ENCODE measurements around the gene SGMS1. TPM values are rescaled to one million over a fixed set of nuclear protein-coding genes. Genes with fewer than 3 reads are reported as not detected.
A peak's percentile ranks its signal among the peaks of the same experiment; 100 is the strongest.
"Not testable (repeated sequence)": the region's sequence is repeated elsewhere in the genome, so short reads cannot be mapped to it uniquely, and the experiment has no call there.

The SGMS1 gene
- polyA plus RNA-seq (2013, experiment 1 of 2), result 3.8 TPM
- 3.9 TPM for polyA plus RNA-seq (2013, experiment 2 of 2)

GRCh38 chr10:50623663-50624412 lies at the start of gene SGMS1:
SGMS1 (minus strand) TSS chr10:50623956; CDS start chr10:50344114, 279,842 bp downstream.
- H3K36me3 ChIP-seq (replicated peaks in 1 of 2; ENCODE audit: control insufficient read depth in 2 of 2, insufficient read depth in 2 of 2, low read length in 2 of 2), result no peaks in the 10 kb centered on the region
- peak within 1 kb of the TSS; percentile 92 for H2BK5ac ChIP-seq (ENCODE audit: low read length)
- H3K4me1 ChIP-seq (ENCODE audit: control insufficient read depth in 2 of 2, insufficient read depth in 1 of 2, low read depth in 1 of 2, low read length in 2 of 2), result peaks cover 2 to 6% of the 10 kb centered on the region in 2 donors
- no CpG with 5 or more reads among the region's 74 CpGs for WGBS, 2 donors (ENCODE audit: extremely low coverage in 2 of 2, insufficient read length in 2 of 2, insufficient replicate concordance in 1 of 2)
- peak within 1 kb of the TSS; percentile 99 for H3K27ac ChIP-seq (replicated peaks; ENCODE audit: low read length)
- peak within 1 kb of the TSS; percentile 96 for H3K9ac ChIP-seq (ENCODE audit: low read depth, low read length, poor library complexity)
- H2BK15ac ChIP-seq (ENCODE audit: low read length), result peak within 1 kb of the TSS; percentile 81
- H3K4me2 ChIP-seq (ENCODE audit: insufficient read depth, low read length, poor library complexity, severe bottlenecking), result peak within 1 kb of the TSS; percentile 93
- peak within 1 kb of the TSS; percentile 100 for H2AFZ ChIP-seq (ENCODE audit: low read length)
- peak within 1 kb of the TSS; percentile 98 for H2BK120ac ChIP-seq (ENCODE audit: low read depth, low read length)
- H4K8ac ChIP-seq (ENCODE audit: low read depth, low read length), result no peak within 1 kb of the TSS
- no peaks in the 10 kb centered on the region for H3K79me1 ChIP-seq (ENCODE audit: low read depth, low read length)
- peak within 1 kb of the TSS; percentile 93 for H3K4ac ChIP-seq (ENCODE audit: low read length)
- H3K18ac ChIP-seq (ENCODE audit: low read length), result peak within 1 kb of the TSS; percentile 100
- peak within 1 kb of the TSS; percentile 99 for H3K23ac ChIP-seq (ENCODE audit: low read depth, low read length, poor library complexity)
- H3K27me3 ChIP-seq (ENCODE audit: control insufficient read depth in 3 of 3, insufficient read depth in 3 of 3, low read depth in 1 of 3, low read length in 3 of 3), result peaks cover 0 to 3% (median 0%) of the 10 kb centered on the region in 3 experiments
- peak; percentile 85 for DNase-seq (ENCODE audit: low spot score)
- no peak within 1 kb of the TSS for H4K91ac ChIP-seq (ENCODE audit: low read depth, low read length, poor library complexity)
- H2AK5ac ChIP-seq (ENCODE audit: low read depth, low read length), result no peak within 1 kb of the TSS
- no peaks in the 10 kb centered on the region for H3K9me3 ChIP-seq (replicated peaks in 1 of 2; ENCODE audit: control insufficient read depth in 2 of 2, insufficient read depth in 1 of 2, low read depth in 1 of 2, low read length in 2 of 2)
- peak within 1 kb of the TSS; percentile 88 for H2BK12ac ChIP-seq (ENCODE audit: low read length)
- peak within 1 kb of the TSS; percentile 97 for H3K4me3 ChIP-seq (ENCODE audit: low read length in 2 of 2)
- peak within 1 kb of the TSS; percentile 97 for H3K14ac ChIP-seq (ENCODE audit: low read length)

GRCh38 chr10:50672152-50672551 lies 48.4 kb upstream of the SGMS1 start:
- not testable (repeated sequence) for H4K8ac ChIP-seq (ENCODE audit: low read depth, low read length); H3K23ac ChIP-seq (ENCODE audit: low read depth, low read length, poor library complexity); H3K4me2 ChIP-seq (ENCODE audit: insufficient read depth, low read length, poor library complexity, severe bottlenecking); H3K36me3 ChIP-seq (replicated peaks in 1 of 2; ENCODE audit: control insufficient read depth in 2 of 2, insufficient read depth in 2 of 2, low read length in 2 of 2); H2BK12ac ChIP-seq (ENCODE audit: low read length); H3K79me1 ChIP-seq (ENCODE audit: low read depth, low read length); H3K14ac ChIP-seq (ENCODE audit: low read length); H3K4ac ChIP-seq (ENCODE audit: low read length); DNase-seq (ENCODE audit: low spot score); H3K27me3 ChIP-seq (ENCODE audit: control insufficient read depth in 3 of 3, insufficient read depth in 3 of 3, low read depth in 1 of 3, low read length in 3 of 3); H3K9me3 ChIP-seq (replicated peaks in 1 of 2; ENCODE audit: control insufficient read depth in 2 of 2, insufficient read depth in 1 of 2, low read depth in 1 of 2, low read length in 2 of 2); H2BK15ac ChIP-seq (ENCODE audit: low read length); H2BK120ac ChIP-seq (ENCODE audit: low read depth, low read length); H3K4me1 ChIP-seq (ENCODE audit: control insufficient read depth in 2 of 2, insufficient read depth in 1 of 2, low read depth in 1 of 2, low read length in 2 of 2); H3K4me3 ChIP-seq (ENCODE audit: low read length in 2 of 2); H2BK5ac ChIP-seq (ENCODE audit: low read length); H4K91ac ChIP-seq (ENCODE audit: low read depth, low read length, poor library complexity); H3K27ac ChIP-seq (replicated peaks; ENCODE audit: low read length); H3K18ac ChIP-seq (ENCODE audit: low read length); H2AK5ac ChIP-seq (ENCODE audit: low read depth, low read length); H3K9ac ChIP-seq (ENCODE audit: low read depth, low read length, poor library complexity)
- WGBS, 2 donors (ENCODE audit: extremely low coverage in 2 of 2, insufficient read length in 2 of 2, insufficient replicate concordance in 1 of 2), result no CpG with 5 or more reads among the region's 1 CpG
- peak overlapping the region; percentile 40 for H2AFZ ChIP-seq (ENCODE audit: low read length)

- not testable (repeated sequence) for H2BK5ac ChIP-seq (ENCODE audit: low read length); H3K4me2 ChIP-seq (ENCODE audit: insufficient read depth, low read length, poor library complexity, severe bottlenecking); H3K27ac ChIP-seq (replicated peaks; ENCODE audit: low read length); H3K9me3 ChIP-seq (replicated peaks in 1 of 2; ENCODE audit: control insufficient read depth in 2 of 2, insufficient read depth in 1 of 2, low read depth in 1 of 2, low read length in 2 of 2); H3K4me3 ChIP-seq (ENCODE audit: low read length in 2 of 2); DNase-seq (ENCODE audit: low spot score); H3K23ac ChIP-seq (ENCODE audit: low read depth, low read length, poor library complexity); H4K8ac ChIP-seq (ENCODE audit: low read depth, low read length); H3K4me1 ChIP-seq (ENCODE audit: control insufficient read depth in 2 of 2, insufficient read depth in 1 of 2, low read depth in 1 of 2, low read length in 2 of 2); H3K36me3 ChIP-seq (replicated peaks in 1 of 2; ENCODE audit: control insufficient read depth in 2 of 2, insufficient read depth in 2 of 2, low read length in 2 of 2); H4K91ac ChIP-seq (ENCODE audit: low read depth, low read length, poor library complexity); H2BK12ac ChIP-seq (ENCODE audit: low read length); H3K27me3 ChIP-seq (ENCODE audit: control insufficient read depth in 3 of 3, insufficient read depth in 3 of 3, low read depth in 1 of 3, low read length in 3 of 3); H2AK5ac ChIP-seq (ENCODE audit: low read depth, low read length); H3K14ac ChIP-seq (ENCODE audit: low read length); H3K18ac ChIP-seq (ENCODE audit: low read length); H2BK15ac ChIP-seq (ENCODE audit: low read length); H2AFZ ChIP-seq (ENCODE audit: low read length); H3K9ac ChIP-seq (ENCODE audit: low read depth, low read length, poor library complexity); H3K79me1 ChIP-seq (ENCODE audit: low read depth, low read length); H3K4ac ChIP-seq (ENCODE audit: low read length); H2BK120ac ChIP-seq (ENCODE audit: low read depth, low read length)
- WGBS, 2 donors (ENCODE audit: extremely low coverage in 2 of 2, insufficient read length in 2 of 2, insufficient replicate concordance in 1 of 2), result no CpG with 5 or more reads among the region's 2 CpGs
Observed at GRCh38 chr10:50671645-50672044, 47.9 kb upstream of the SGMS1 start.

- not testable (repeated sequence) for H4K8ac ChIP-seq (ENCODE audit: low read depth, low read length); H3K4me1 ChIP-seq (ENCODE audit: control insufficient read depth in 2 of 2, insufficient read depth in 1 of 2, low read depth in 1 of 2, low read length in 2 of 2); H3K9me3 ChIP-seq (replicated peaks in 1 of 2; ENCODE audit: control insufficient read depth in 2 of 2, insufficient read depth in 1 of 2, low read depth in 1 of 2, low read length in 2 of 2); H3K9ac ChIP-seq (ENCODE audit: low read depth, low read length, poor library complexity); H2BK12ac ChIP-seq (ENCODE audit: low read length); H3K4me3 ChIP-seq (ENCODE audit: low read length in 2 of 2); H2BK120ac ChIP-seq (ENCODE audit: low read depth, low read length); DNase-seq (ENCODE audit: low spot score); H3K36me3 ChIP-seq (replicated peaks in 1 of 2; ENCODE audit: control insufficient read depth in 2 of 2, insufficient read depth in 2 of 2, low read length in 2 of 2); H3K18ac ChIP-seq (ENCODE audit: low read length); H3K79me1 ChIP-seq (ENCODE audit: low read depth, low read length); H4K91ac ChIP-seq (ENCODE audit: low read depth, low read length, poor library complexity); H3K27me3 ChIP-seq (ENCODE audit: control insufficient read depth in 3 of 3, insufficient read depth in 3 of 3, low read depth in 1 of 3, low read length in 3 of 3); H3K27ac ChIP-seq (replicated peaks; ENCODE audit: low read length); H2BK15ac ChIP-seq (ENCODE audit: low read length); H2AFZ ChIP-seq (ENCODE audit: low read length); H3K4ac ChIP-seq (ENCODE audit: low read length); H3K4me2 ChIP-seq (ENCODE audit: insufficient read depth, low read length, poor library complexity, severe bottlenecking); H2BK5ac ChIP-seq (ENCODE audit: low read length); H3K14ac ChIP-seq (ENCODE audit: low read length); H3K23ac ChIP-seq (ENCODE audit: low read depth, low read length, poor library complexity); H2AK5ac ChIP-seq (ENCODE audit: low read depth, low read length)
- no CpG with 5 or more reads among the region's 6 CpGs for WGBS, 2 donors (ENCODE audit: extremely low coverage in 2 of 2, insufficient read length in 2 of 2, insufficient replicate concordance in 1 of 2)
Observed at GRCh38 chr10:50669957-50670356, 46.2 kb upstream of the SGMS1 start.
